Osteocyte (in vitro differentiated cells): ENCODE results near the gene LHFPL5. TPM values are rescaled to one million over a fixed set of nuclear protein-coding genes. Genes with fewer than 3 reads are reported as not detected.

Source experiments
- DNase-seq: peaks from one replicate; pipeline ENCODE4 v3.0.0; 2021; ENCODE audit warnings: mixed read lengths; ENCODE audit not compliant: unreplicated experiment; ENCODE audit errors: extremely low spot score
- H3K27ac Mint-ChIP-seq: one replicate; pipeline ENCODE4 v1.8.0; 2021; ENCODE audit warnings: mild to moderate bottlenecking, mixed read lengths; ENCODE audit not compliant: unreplicated experiment
- H3K27me3 Mint-ChIP-seq: one replicate; pipeline ENCODE4 v1.8.0; 2021; ENCODE audit warnings: mixed read lengths; ENCODE audit not compliant: unreplicated experiment
- H3K36me3 Mint-ChIP-seq: one replicate; pipeline ENCODE4 v1.8.0; 2021; ENCODE audit warnings: mixed read lengths; ENCODE audit not compliant: unreplicated experiment
- H3K4me1 Mint-ChIP-seq: one replicate; pipeline ENCODE4 v1.8.0; 2021; ENCODE audit warnings: mixed read lengths; ENCODE audit not compliant: unreplicated experiment
- H3K4me3 Mint-ChIP-seq: one replicate; pipeline ENCODE4 v1.8.0; 2021; ENCODE audit warnings: mild to moderate bottlenecking, moderate library complexity, mixed read lengths; ENCODE audit not compliant: unreplicated experiment
- H3K9me3 Mint-ChIP-seq: one replicate; pipeline ENCODE4 v1.8.0; 2021; ENCODE audit warnings: mixed read lengths; ENCODE audit not compliant: unreplicated experiment
- CTCF ChIP-seq: fragments of 200-600 bp; sonication (generic); IDR thresholded peaks from 2 replicates; pipeline ENCODE4 v1.5.0; 2021; ENCODE audit warnings: antibody characterized with exemption, mild to moderate bottlenecking, moderate library complexity
- total RNA-seq: library from RNA; stranded (reverse); gene quantifications from 2 replicates; pipeline ENCODE4 v1.2.1, GENCODE V29; 2021

Gene LHFPL5
- total RNA-seq, 1 donor from 2014 or later, result not detected

- Mint-ChIP-seq H3K4me3 (no peak overlapping the region), H3K9me3 (peaks cover 6% of the 10 kb centered on the region), H3K27me3 (no peaks in the 10 kb centered on the region), H3K36me3 (peaks cover 35% of the 10 kb centered on the region), H3K4me1 (no peaks in the 10 kb centered on the region), H3K27ac (no peak overlapping the region)
- DNase-seq, result no peak
- no peak for TF ChIP-seq CTCF
Observed at GRCh38 chr6:35850208-35850607, 45.1 kb downstream of the LHFPL5 start.

GRCh38 chr6:35852994-35853393 lies 47.8 kb downstream of the LHFPL5 start:
- Mint-ChIP-seq H3K9me3 (peaks cover 6% of the 10 kb centered on the region), H3K27ac (no peak overlapping the region), H3K4me3 (no peak overlapping the region), H3K27me3 (no peaks in the 10 kb centered on the region), H3K4me1 (no peaks in the 10 kb centered on the region), H3K36me3 (peaks cover 46% of the 10 kb centered on the region)
- no peak for TF ChIP-seq CTCF
- DNase-seq, result no peak

GRCh38 chr6:35856250-35856649 lies 51.1 kb downstream of the LHFPL5 start:
- TF ChIP-seq CTCF, result no peak
- H3K27ac Mint-ChIP-seq, result no peak overlapping the region
- peaks cover 36% of the 10 kb centered on the region for H3K36me3 Mint-ChIP-seq
- H3K9me3 Mint-ChIP-seq, result no peaks in the 10 kb centered on the region
- H3K27me3 Mint-ChIP-seq, result no peaks in the 10 kb centered on the region
- no peak overlapping the region for H3K4me3 Mint-ChIP-seq
- DNase-seq, result no peak
- no peaks in the 10 kb centered on the region for H3K4me1 Mint-ChIP-seq

GRCh38 chr6:35857853-35858252 lies 52.7 kb downstream of the LHFPL5 start:
- no peaks in the 10 kb centered on the region for H3K9me3 Mint-ChIP-seq
- H3K4me3 Mint-ChIP-seq, result no peak overlapping the region
- no peak for TF ChIP-seq CTCF
- H3K27me3 Mint-ChIP-seq, result no peaks in the 10 kb centered on the region
- no peak overlapping the region for H3K27ac Mint-ChIP-seq
- DNase-seq, result no peak
- H3K4me1 Mint-ChIP-seq, result no peaks in the 10 kb centered on the region
- H3K36me3 Mint-ChIP-seq, result peaks cover 31% of the 10 kb centered on the region

- H3K9me3 Mint-ChIP-seq, result no peaks in the 10 kb centered on the region
- no peaks in the 10 kb centered on the region for H3K27me3 Mint-ChIP-seq
- no peak for DNase-seq
- TF ChIP-seq CTCF, result no peak
- no peaks in the 10 kb centered on the region for H3K4me1 Mint-ChIP-seq
- no peak overlapping the region for H3K27ac Mint-ChIP-seq
- peaks cover 38% of the 10 kb centered on the region for H3K36me3 Mint-ChIP-seq
- H3K4me3 Mint-ChIP-seq, result no peak overlapping the region
Observed at GRCh38 chr6:35859367-35859766, 54.2 kb downstream of the LHFPL5 start.

Other genes starting within 250 kb of the LHFPL5 start
- 108 and 112 TPM in 2 replicates for gene FKBP5, start 116.4 kb upstream of the LHFPL5 start, total RNA-seq
- 1.3 and 2.5 TPM in 2 replicates for gene ARMC12, start 68.3 kb upstream of the LHFPL5 start, total RNA-seq
- not detected in 2 replicates for gene CLPSL2, start 28.8 kb upstream of the LHFPL5 start, total RNA-seq
- not detected in 2 replicates for gene CLPSL1, start 24.3 kb upstream of the LHFPL5 start, total RNA-seq
- not detected in 2 replicates for gene CLPS, start 8.0 kb upstream of the LHFPL5 start, total RNA-seq
- gene SRPK1, start 115.7 kb downstream of the LHFPL5 start, total RNA-seq, result 36.0 and 39.1 TPM in 2 replicates
- not detected in 2 replicates for gene SLC26A8, start 219.3 kb downstream of the LHFPL5 start, total RNA-seq
- gene MAPK14, start 222.5 kb downstream of the LHFPL5 start, total RNA-seq, result 38.8 and 39.2 TPM in 2 replicates